WTC11 (cell line): ENCODE data around the gene ARPC1A.

Experiments used
- TEAD4 ChIP-seq: sonication (generic); formaldehyde crosslinking; IDR thresholded peaks from 2 replicates; pipeline ENCODE4 v1.8.0; 2022; ENCODE audit warnings: mild to moderate bottlenecking, missing genetic modification reagents
- ZNF232 ChIP-seq: sonication (generic); formaldehyde crosslinking; IDR thresholded peaks from 2 replicates; pipeline ENCODE4 v1.8.0; 2022; ENCODE audit warnings: mild to moderate bottlenecking, missing genetic modification reagents
- TF ChIP-seq, protein P1 (sequence below): sonication (generic); formaldehyde crosslinking; IDR thresholded peaks from 2 replicates; pipeline ENCODE4 v1.8.1; 2023; ENCODE audit warnings: mild to moderate bottlenecking, missing genetic modification reagents, moderate library complexity
- TF ChIP-seq, protein P2 (sequence below): fragments of 200-600 bp; IDR thresholded peaks from 2 replicates; pipeline ENCODE4 v1.8.0; 2022; ENCODE audit warnings: antibody characterized with exemption
- TF ChIP-seq, protein P3 (sequence below): sonication (generic); formaldehyde crosslinking; IDR thresholded peaks from 2 replicates; pipeline ENCODE4 v1.8.1; 2022; ENCODE audit warnings: low read depth, missing genetic modification reagents, borderline replicate concordance
- TF ChIP-seq, protein P4 (sequence below): sonication (generic); formaldehyde crosslinking; IDR thresholded peaks from 2 replicates; pipeline ENCODE4 v1.8.1; 2022; ENCODE audit warnings: mild to moderate bottlenecking, moderate library complexity, missing genetic modification reagents
- TF ChIP-seq, protein P5 (sequence below): sonication (generic); formaldehyde crosslinking; conservative IDR thresholded peaks from 2 replicates; pipeline ENCODE4 v1.8.1; 2023; ENCODE audit warnings: mild to moderate bottlenecking, low read depth, missing genetic modification reagents, moderate library complexity
- TF ChIP-seq, protein P6 (sequence below): sonication (generic); formaldehyde crosslinking; IDR thresholded peaks from 2 replicates; pipeline ENCODE4 v1.8.1; 2022; ENCODE audit warnings: low read depth, mild to moderate bottlenecking, moderate library complexity, missing genetic modification reagents, borderline replicate concordance

DNA sequence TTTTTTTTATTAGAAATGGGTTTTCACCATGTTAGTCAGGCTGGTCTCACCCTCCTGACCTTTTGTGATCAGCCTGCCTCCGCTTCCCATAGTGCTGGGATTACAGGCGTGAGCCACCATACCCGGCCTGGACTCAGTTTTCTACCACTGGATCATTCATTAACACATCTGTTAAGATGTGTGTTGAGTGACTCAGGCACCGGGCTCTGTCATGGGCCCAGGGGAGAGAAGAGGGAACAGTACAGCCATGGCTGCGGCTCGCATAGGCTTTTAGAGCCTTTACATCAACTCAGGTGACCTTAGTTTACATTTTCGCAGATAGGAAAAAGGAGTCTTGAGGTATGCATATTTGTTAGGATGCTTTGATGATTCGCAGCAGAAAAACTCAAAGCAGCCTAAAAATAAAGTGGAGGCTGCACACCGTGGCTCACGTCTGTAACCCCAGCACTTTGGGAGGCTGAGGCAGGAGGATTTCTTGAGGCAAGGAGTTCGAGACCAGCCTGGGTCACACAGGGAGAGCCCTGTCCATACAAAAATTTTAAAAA, 45.8 kb downstream of the ARPC1A start:
- TF ChIP-seq, protein P1, sequence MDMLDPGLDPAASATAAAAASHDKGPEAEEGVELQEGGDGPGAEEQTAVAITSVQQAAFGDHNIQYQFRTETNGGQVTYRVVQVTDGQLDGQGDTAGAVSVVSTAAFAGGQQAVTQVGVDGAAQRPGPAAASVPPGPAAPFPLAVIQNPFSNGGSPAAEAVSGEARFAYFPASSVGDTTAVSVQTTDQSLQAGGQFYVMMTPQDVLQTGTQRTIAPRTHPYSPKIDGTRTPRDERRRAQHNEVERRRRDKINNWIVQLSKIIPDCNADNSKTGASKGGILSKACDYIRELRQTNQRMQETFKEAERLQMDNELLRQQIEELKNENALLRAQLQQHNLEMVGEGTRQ (CRISPR knock-in tag) = no peak
- TF ChIP-seq, protein P2, sequence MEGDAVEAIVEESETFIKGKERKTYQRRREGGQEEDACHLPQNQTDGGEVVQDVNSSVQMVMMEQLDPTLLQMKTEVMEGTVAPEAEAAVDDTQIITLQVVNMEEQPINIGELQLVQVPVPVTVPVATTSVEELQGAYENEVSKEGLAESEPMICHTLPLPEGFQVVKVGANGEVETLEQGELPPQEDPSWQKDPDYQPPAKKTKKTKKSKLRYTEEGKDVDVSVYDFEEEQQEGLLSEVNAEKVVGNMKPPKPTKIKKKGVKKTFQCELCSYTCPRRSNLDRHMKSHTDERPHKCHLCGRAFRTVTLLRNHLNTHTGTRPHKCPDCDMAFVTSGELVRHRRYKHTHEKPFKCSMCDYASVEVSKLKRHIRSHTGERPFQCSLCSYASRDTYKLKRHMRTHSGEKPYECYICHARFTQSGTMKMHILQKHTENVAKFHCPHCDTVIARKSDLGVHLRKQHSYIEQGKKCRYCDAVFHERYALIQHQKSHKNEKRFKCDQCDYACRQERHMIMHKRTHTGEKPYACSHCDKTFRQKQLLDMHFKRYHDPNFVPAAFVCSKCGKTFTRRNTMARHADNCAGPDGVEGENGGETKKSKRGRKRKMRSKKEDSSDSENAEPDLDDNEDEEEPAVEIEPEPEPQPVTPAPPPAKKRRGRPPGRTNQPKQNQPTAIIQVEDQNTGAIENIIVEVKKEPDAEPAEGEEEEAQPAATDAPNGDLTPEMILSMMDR = no peak
- TF ChIP-seq, protein P3, sequence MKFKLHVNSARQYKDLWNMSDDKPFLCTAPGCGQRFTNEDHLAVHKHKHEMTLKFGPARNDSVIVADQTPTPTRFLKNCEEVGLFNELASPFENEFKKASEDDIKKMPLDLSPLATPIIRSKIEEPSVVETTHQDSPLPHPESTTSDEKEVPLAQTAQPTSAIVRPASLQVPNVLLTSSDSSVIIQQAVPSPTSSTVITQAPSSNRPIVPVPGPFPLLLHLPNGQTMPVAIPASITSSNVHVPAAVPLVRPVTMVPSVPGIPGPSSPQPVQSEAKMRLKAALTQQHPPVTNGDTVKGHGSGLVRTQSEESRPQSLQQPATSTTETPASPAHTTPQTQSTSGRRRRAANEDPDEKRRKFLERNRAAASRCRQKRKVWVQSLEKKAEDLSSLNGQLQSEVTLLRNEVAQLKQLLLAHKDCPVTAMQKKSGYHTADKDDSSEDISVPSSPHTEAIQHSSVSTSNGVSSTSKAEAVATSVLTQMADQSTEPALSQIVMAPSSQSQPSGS (CRISPR knock-in tag) = no peak
- TF ChIP-seq ZNF232 (CRISPR knock-in tag) = no peak
- TF ChIP-seq, protein P4, sequence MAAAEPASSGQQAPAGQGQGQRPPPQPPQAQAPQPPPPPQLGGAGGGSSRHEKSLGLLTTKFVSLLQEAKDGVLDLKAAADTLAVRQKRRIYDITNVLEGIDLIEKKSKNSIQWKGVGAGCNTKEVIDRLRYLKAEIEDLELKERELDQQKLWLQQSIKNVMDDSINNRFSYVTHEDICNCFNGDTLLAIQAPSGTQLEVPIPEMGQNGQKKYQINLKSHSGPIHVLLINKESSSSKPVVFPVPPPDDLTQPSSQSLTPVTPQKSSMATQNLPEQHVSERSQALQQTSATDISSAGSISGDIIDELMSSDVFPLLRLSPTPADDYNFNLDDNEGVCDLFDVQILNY (CRISPR knock-in tag) = no peak
- TF ChIP-seq, protein P5, sequence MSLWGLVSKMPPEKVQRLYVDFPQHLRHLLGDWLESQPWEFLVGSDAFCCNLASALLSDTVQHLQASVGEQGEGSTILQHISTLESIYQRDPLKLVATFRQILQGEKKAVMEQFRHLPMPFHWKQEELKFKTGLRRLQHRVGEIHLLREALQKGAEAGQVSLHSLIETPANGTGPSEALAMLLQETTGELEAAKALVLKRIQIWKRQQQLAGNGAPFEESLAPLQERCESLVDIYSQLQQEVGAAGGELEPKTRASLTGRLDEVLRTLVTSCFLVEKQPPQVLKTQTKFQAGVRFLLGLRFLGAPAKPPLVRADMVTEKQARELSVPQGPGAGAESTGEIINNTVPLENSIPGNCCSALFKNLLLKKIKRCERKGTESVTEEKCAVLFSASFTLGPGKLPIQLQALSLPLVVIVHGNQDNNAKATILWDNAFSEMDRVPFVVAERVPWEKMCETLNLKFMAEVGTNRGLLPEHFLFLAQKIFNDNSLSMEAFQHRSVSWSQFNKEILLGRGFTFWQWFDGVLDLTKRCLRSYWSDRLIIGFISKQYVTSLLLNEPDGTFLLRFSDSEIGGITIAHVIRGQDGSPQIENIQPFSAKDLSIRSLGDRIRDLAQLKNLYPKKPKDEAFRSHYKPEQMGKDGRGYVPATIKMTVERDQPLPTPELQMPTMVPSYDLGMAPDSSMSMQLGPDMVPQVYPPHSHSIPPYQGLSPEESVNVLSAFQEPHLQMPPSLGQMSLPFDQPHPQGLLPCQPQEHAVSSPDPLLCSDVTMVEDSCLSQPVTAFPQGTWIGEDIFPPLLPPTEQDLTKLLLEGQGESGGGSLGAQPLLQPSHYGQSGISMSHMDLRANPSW (CRISPR knock-in tag) = no peak
- no peak for TF ChIP-seq TEAD4 (CRISPR knock-in tag)
- TF ChIP-seq, protein P6, sequence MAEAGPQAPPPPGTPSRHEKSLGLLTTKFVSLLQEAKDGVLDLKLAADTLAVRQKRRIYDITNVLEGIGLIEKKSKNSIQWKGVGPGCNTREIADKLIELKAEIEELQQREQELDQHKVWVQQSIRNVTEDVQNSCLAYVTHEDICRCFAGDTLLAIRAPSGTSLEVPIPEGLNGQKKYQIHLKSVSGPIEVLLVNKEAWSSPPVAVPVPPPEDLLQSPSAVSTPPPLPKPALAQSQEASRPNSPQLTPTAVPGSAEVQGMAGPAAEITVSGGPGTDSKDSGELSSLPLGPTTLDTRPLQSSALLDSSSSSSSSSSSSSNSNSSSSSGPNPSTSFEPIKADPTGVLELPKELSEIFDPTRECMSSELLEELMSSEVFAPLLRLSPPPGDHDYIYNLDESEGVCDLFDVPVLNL (CRISPR knock-in tag) = no peak
